Germinal center (tissue), 1 donor: ENCODE results near the gene PFN1.

Experiments used
- DNase-seq: peaks from one replicate; pipeline ENCODE4 v3.0.0; 2012; ENCODE audit warnings: mixed read lengths, low spot score

Gene PFN1

GRCh38 chr17:4896332-4897197, 51.8 kb downstream of the PFN1 start:
- DNase-seq, result no peak

- no peak for DNase-seq
These were observed 52.5 kb downstream of the PFN1 start for GRCh38 chr17:4895657-4896331.
